ENCODE results near the gene CTNNA3. TPM values are rescaled to one million over a fixed set of nuclear protein-coding genes. Genes with fewer than 3 reads are reported as not detected.

The CTNNA3 gene
- total RNA-seq, 1 experiment from 2014 or later = 0.85 TPM

DNA sequence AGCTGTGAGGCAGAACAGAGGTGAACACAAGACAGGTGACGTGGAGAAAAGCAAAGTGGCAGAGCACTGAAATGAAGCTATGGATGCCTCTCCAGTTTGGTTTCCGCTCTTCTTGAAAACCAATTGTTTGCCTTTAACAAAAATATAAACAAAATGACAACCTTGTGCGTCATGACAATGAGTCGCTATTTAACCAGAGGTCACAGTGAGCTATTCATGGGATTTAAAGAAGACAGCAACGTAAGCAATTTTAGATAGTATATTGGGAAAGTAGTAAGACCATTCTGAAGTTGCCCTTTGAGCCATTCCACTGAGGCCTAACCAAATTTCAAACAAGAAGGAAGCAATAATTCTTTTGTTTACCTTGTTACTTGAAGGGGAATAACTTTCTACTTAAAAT lies 785.3 kb downstream of the CTNNA3 start:
- TF ChIP-seq POLR2AphosphoS5 (IDR thresholded peaks at IDR 0.05; ENCODE audit: low read depth, low read length) (no peak), SIN3A (IDR thresholded peaks at IDR 0.05; ENCODE audit: borderline replicate concordance, insufficient read depth, low read depth, low read length) (no peak), REST (IDR thresholded peaks at IDR 0.05; ENCODE audit: insufficient read depth in 1 of 2, low read depth in 2 of 2, low read length in 1 of 2) (no peak), TCF7L2 (IDR thresholded peaks at IDR 0.05; ENCODE audit: low read depth, low read length) (no peak)
- TF ChIP-seq, protein P1, sequence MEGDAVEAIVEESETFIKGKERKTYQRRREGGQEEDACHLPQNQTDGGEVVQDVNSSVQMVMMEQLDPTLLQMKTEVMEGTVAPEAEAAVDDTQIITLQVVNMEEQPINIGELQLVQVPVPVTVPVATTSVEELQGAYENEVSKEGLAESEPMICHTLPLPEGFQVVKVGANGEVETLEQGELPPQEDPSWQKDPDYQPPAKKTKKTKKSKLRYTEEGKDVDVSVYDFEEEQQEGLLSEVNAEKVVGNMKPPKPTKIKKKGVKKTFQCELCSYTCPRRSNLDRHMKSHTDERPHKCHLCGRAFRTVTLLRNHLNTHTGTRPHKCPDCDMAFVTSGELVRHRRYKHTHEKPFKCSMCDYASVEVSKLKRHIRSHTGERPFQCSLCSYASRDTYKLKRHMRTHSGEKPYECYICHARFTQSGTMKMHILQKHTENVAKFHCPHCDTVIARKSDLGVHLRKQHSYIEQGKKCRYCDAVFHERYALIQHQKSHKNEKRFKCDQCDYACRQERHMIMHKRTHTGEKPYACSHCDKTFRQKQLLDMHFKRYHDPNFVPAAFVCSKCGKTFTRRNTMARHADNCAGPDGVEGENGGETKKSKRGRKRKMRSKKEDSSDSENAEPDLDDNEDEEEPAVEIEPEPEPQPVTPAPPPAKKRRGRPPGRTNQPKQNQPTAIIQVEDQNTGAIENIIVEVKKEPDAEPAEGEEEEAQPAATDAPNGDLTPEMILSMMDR (IDR thresholded peaks at IDR 0.05) = no peak
- Histone ChIP-seq H3K4me3 (ENCODE audit: low read depth in 2 of 2, low read length in 2 of 2) (no peak overlapping the region), H3K27ac (ENCODE audit: low read length) (no peak overlapping the region), H3K9me3 (ENCODE audit: control insufficient read depth, insufficient read depth, low read depth, low read length) (no peaks in the 10 kb centered on the region), H3K4me1 (ENCODE audit: control insufficient read depth, insufficient read depth, low read length) (no peaks in the 10 kb centered on the region), H3K27me3 (ENCODE audit: control insufficient read depth, insufficient read depth, low read length) (no peaks in the 10 kb centered on the region), H3K36me3 (ENCODE audit: control insufficient read depth, insufficient read depth, low read length) (no peaks in the 10 kb centered on the region)
- in situ Hi-C loops (cut with HindIII; ENCODE audit: low pct_unique_long_range_greater_than_20kb, low sequenced_read_pairs) = no loop called here
- DNase-seq (ENCODE audit: low read depth, low spot score) (peak; percentile 7), ATAC-seq (no peak)
- ChIA-PET POLR2A (no interaction called here), CTCF (no interaction called here)
- intact Hi-C loops (cut with micrococcal nuclease; ENCODE audit: unreplicated experiment) = no loop called here
- BruUV-seq (replicated peaks) = no TSS peak

- no peak for DNase-seq (ENCODE audit: low read depth, low spot score)
- in situ Hi-C loops (cut with HindIII; ENCODE audit: low pct_unique_long_range_greater_than_20kb, low sequenced_read_pairs) (no loop called here), intact Hi-C loops (cut with micrococcal nuclease; ENCODE audit: unreplicated experiment) (no loop called here)
- no peak for TF ChIP-seq SIN3A (IDR thresholded peaks at IDR 0.05; ENCODE audit: borderline replicate concordance, insufficient read depth, low read depth, low read length)
- TF ChIP-seq POLR2AphosphoS5 (IDR thresholded peaks at IDR 0.05; ENCODE audit: low read depth, low read length) = no peak
- no peak for TF ChIP-seq REST (IDR thresholded peaks at IDR 0.05; ENCODE audit: insufficient read depth in 1 of 2, low read depth in 2 of 2, low read length in 1 of 2)
- TF ChIP-seq TCF7L2 (IDR thresholded peaks at IDR 0.05; ENCODE audit: low read depth, low read length) = no peak
- TF ChIP-seq, protein P1 (IDR thresholded peaks at IDR 0.05) = no peak
- ChIA-PET CTCF (no interaction called here), POLR2A (no interaction called here)
- H3K27me3 ChIP-seq (ENCODE audit: control insufficient read depth, insufficient read depth, low read length) = no peaks in the 10 kb centered on the region
- no peak overlapping the region for H3K27ac ChIP-seq (ENCODE audit: low read length)
- BruUV-seq (replicated peaks) = no TSS peak
- no peaks in the 10 kb centered on the region for H3K36me3 ChIP-seq (ENCODE audit: control insufficient read depth, insufficient read depth, low read length)
- no peak for ATAC-seq
- peaks cover 2% of the 10 kb centered on the region; the same call in 1 of the 2 replicates for H3K9me3 ChIP-seq (ENCODE audit: control insufficient read depth, insufficient read depth, low read depth, low read length)
- no peak overlapping the region for H3K4me3 ChIP-seq (ENCODE audit: low read depth in 2 of 2, low read length in 2 of 2)
- H3K4me1 ChIP-seq (ENCODE audit: control insufficient read depth, insufficient read depth, low read length) = no peaks in the 10 kb centered on the region
Observed at GRCh38 chr10:66892871-66893270, 803.1 kb downstream of the CTNNA3 start.
